Lung (tissue), 12 donors: ENCODE results near the gene MRNIP. TPM values are rescaled to one million over a fixed set of nuclear protein-coding genes. Genes with fewer than 3 reads are reported as not detected.
"Not testable (repeated sequence)": the region's sequence is repeated elsewhere in the genome, so short reads cannot be mapped to it uniquely, and the experiment has no call there.

Experiments used
- ATAC-seq: fragments of 200-7000 bp; cut with Tn5 transposase; one replicate; pipeline ENCODE4 v1.9.1; 2020; ENCODE audit warnings: moderate number of reproducible peaks; ENCODE audit not compliant: insufficient read depth, low FRiP score
- DNase-seq, 3 donors: peaks; one replicate each; pipeline ENCODE4 v3.0.0-alpha.2; 2013 to 2017
- H3K27ac ChIP-seq, 2 donors: one replicate each; pipeline ENCODE4 v1.5.1; 2013; ENCODE audit warnings: mild to moderate bottlenecking in 2 of 2, moderate library complexity in 2 of 2, control low read depth in 1 of 2, inconsistent platforms in 1 of 2, low read depth in 1 of 2, low read length in 1 of 2
- H3K27me3 ChIP-seq, 3 donors: one replicate each; pipeline ENCODE4 v1.5.1; 2013; ENCODE audit warnings: low read length in 2 of 3; ENCODE audit not compliant: control insufficient read depth in 3 of 3, insufficient read depth in 3 of 3
- H3K36me3 ChIP-seq, 4 donors: one replicate each; pipeline ENCODE4 v1.5.1; 2013; ENCODE audit warnings: low read length in 4 of 4, mild to moderate bottlenecking in 1 of 4, moderate library complexity in 1 of 4; ENCODE audit not compliant: control insufficient read depth in 4 of 4, insufficient read depth in 4 of 4
- H3K4me1 ChIP-seq, 5 donors: one replicate each; pipeline ENCODE4 v1.5.1; 2013; ENCODE audit warnings: low read length in 5 of 5, mild to moderate bottlenecking in 2 of 5, moderate library complexity in 1 of 5; ENCODE audit not compliant: control insufficient read depth in 5 of 5, insufficient read depth in 5 of 5
- H3K4me3 ChIP-seq: one replicate; pipeline ENCODE4 v1.5.1; 2013; ENCODE audit warnings: mild to moderate bottlenecking, control low read depth, moderate library complexity
- H3K9ac ChIP-seq, 2 donors: one replicate each; pipeline ENCODE4 v1.5.1; 2013; ENCODE audit warnings: low read length in 2 of 2, control low read depth in 1 of 2; ENCODE audit not compliant: insufficient read depth in 1 of 2
- H3K9me3 ChIP-seq, 4 donors: one replicate each; pipeline ENCODE4 v1.5.1; 2013; ENCODE audit warnings: low read length in 3 of 4, mild to moderate bottlenecking in 1 of 4, moderate library complexity in 1 of 4; ENCODE audit not compliant: control insufficient read depth in 4 of 4, insufficient read depth in 3 of 4
- WGBS, 2 donors: extraction: QIAGEN DNeasy Blood & Tissue Kit; methylation state at CpG; one replicate each; pipeline ENCODE4 v1.1.7; 2013; 5-methylcytosine and 5-hydroxymethylcytosine counted together
- polyA plus RNA-seq, 2 donors: library from polyadenylated mRNA; stranded (reverse); fragments of 200-250 nt; gene quantifications; one replicate each; pipeline ENCODE4 v1.2.1, GENCODE V29; 2013
- total RNA-seq, 2 donors: library from RNA; depleted of rRNA in 1 of 2; stranded (reverse); fragments of >200 nt in 1 of 2; gene quantifications; one replicate each; pipeline ENCODE4 v1.2.1, GENCODE V29; 2014 to 2021
- TF ChIP-seq, protein P1 (sequence below): IDR thresholded peaks from 2 replicates; pipeline ENCODE4 v1.5.1; 2012; ENCODE audit warnings: mild to moderate bottlenecking; ENCODE audit errors: control extremely low read depth, extremely low read depth
- donor health status: control.
- donor health status: control.
- donor health status: Bipolar disorder and iron deficiency.
- donor health status: healthy.
- donor health status: DM: yes; HTN: yes; CAD: no.

The MRNIP gene
- total and polyA plus RNA-seq, 4 donors: 15.4 to 51.0 (median 35.4) TPM

DNA sequence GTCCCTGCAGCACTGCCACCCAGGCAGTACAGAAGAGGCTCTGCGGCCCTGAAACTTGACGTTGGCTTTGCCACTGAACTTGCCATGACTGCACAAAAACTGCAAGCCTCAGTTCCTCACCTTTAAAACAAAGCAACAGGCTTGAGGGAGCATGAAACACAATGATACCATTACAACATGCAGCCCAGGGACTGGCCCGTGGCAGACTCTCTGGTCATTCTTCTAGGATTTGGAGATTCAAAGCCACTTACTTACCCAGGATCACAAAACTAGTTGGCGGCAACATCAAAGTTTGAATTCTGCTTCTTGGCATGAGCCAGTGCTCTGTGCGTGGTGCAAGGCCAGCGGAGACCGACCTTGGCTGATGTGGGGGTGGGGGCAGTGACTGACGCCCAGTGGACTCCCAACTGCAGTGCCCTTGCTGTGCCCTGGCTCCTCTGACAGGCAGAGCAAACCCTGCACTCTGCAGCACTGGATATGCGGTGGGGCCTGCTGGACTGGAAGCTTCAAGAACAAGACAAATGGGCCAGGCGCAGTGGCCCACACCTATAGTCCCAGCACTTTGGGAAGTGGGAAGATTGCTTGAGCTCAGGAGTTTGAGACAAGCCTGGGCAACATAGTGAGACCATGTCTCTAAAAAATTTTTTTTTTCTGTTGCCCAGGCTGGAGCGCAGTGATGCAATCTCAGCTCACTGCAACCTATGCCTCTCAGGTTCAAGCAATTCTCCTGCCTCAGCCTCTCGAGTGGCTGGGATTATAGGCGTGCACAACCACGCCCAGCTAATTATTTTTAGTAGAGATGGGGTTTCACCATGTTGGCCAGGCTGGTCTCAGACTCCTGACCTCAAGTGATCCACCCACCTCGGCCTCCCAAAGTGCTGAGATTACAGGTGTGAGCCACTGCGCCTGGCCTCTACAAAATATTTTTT, 19.0 kb downstream of the MRNIP start:
- peaks cover 0 to 3% (median 0%) of the 10 kb centered on the region in 5 donors for H3K4me1 ChIP-seq
- WGBS, 2 donors: 85 to 87% methylated on average over 16 of the region's 16 CpGs
- DNase-seq (no peak), ATAC-seq (no peak)
- H3K9me3 ChIP-seq: no peaks in the 10 kb centered on the region
- TF ChIP-seq, protein P1, sequence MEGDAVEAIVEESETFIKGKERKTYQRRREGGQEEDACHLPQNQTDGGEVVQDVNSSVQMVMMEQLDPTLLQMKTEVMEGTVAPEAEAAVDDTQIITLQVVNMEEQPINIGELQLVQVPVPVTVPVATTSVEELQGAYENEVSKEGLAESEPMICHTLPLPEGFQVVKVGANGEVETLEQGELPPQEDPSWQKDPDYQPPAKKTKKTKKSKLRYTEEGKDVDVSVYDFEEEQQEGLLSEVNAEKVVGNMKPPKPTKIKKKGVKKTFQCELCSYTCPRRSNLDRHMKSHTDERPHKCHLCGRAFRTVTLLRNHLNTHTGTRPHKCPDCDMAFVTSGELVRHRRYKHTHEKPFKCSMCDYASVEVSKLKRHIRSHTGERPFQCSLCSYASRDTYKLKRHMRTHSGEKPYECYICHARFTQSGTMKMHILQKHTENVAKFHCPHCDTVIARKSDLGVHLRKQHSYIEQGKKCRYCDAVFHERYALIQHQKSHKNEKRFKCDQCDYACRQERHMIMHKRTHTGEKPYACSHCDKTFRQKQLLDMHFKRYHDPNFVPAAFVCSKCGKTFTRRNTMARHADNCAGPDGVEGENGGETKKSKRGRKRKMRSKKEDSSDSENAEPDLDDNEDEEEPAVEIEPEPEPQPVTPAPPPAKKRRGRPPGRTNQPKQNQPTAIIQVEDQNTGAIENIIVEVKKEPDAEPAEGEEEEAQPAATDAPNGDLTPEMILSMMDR: no peak
- H3K27me3 ChIP-seq: no peaks in the 10 kb centered on the region
- peaks cover 21 to 33% (median 31%) of the 10 kb centered on the region in 4 donors for H3K36me3 ChIP-seq
- H3K9ac ChIP-seq: no peak overlapping the region
- no peak overlapping the region for H3K4me3 ChIP-seq
- peak overlapping the region in 1 of 2 donors; percentile 7 for H3K27ac ChIP-seq

DNA sequence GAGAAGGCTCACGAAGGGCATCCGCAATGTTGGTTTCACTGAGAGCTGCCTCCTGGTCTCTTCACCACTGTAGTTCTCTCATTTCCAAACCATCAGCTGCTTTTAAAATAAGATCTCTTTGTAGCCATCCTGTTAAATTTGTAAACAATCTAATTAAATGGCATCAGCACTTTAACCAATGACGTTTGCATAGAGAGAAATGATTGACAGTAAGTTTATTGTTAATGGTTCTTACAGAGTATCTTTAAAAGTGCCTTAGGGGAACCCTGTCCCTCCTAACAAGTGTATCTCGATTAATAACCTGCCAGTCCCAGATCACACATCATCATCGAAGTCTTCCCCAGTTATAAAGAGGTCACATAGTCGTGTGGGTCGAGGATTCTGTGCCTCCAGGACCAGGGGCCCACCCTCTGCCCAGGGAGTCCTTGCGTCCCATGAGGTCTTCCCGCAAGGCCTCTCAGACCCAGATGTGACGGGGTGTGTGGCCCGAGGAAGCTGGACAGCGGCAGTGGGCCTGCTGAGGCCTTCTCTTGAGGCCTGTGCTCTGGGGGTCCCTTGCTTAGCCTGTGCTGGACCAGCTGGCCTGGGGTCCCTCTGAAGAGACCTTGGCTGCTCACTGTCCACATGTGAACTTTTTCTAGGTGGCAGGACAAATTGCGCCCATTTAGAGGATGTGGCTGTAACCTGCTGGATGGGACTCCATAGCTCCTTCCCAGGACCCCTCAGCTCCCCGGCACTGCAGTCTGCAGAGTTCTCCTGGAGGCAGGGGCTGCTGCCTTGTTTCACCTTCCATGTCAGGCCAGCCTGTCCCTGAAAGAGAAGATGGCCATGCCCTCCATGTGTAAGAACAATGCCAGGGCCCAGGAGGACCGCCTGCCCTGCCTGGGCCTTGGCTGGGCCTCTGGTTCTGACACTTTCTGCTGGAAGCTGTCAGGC, 21.3 kb downstream of the MRNIP start:
- DNase-seq: no peak
- Histone ChIP-seq H3K9me3 (no peaks in the 10 kb centered on the region), H3K36me3 (peaks cover 29 to 46% (median 41%) of the 10 kb centered on the region in 4 donors), H3K4me1 (peaks cover 0 to 3% (median 0%) of the 10 kb centered on the region in 5 donors), H3K27ac (no peak overlapping the region), H3K4me3 (no peak overlapping the region), H3K9ac (no peak overlapping the region), H3K27me3 (no peaks in the 10 kb centered on the region)
- no peak for ATAC-seq
- TF ChIP-seq, protein P1: no peak
- 85% methylated on average over 15 of the region's 15 CpGs for WGBS, 2 donors

DNA sequence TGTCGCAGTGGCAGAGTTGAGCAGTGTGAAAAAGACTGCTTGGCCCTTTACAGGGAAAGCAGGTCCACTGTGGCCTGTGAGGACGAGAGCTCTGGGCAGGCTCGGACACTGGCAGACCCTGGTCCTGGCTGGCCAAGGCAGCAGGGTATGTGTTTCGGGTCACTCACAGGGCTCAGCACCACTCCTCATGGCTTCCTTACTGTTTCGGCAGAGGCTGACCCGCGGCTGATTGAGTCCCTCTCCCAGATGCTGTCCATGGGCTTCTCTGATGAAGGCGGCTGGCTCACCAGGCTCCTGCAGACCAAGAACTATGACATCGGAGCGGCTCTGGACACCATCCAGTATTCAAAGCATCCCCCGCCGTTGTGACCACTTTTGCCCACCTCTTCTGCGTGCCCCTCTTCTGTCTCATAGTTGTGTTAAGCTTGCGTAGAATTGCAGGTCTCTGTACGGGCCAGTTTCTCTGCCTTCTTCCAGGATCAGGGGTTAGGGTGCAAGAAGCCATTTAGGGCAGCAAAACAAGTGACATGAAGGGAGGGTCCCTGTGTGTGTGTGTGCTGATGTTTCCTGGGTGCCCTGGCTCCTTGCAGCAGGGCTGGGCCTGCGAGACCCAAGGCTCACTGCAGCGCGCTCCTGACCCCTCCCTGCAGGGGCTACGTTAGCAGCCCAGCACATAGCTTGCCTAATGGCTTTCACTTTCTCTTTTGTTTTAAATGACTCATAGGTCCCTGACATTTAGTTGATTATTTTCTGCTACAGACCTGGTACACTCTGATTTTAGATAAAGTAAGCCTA, 22.2 kb downstream of the MRNIP start:
- H3K27ac ChIP-seq: peak overlapping the region in 1 of 2 donors; percentile 14

DNA sequence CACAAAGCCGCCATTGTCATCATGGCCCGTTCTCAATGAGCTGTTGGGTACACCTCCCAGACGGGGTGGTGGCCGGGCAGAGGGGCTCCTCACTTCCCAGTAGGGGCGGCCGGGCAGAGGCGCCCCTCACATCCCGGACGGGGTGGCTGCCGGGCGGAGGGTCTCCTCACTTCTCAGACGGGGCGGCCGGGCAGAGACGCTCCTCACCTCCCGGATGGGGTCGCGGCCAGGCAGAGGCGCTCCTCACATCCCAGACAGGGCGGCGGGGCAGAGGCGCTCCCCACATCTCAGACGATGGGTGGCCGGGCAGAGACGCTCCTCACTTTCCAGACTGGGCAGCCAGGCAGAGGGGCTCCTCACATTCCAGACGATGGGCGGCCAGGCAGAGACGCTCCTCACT, 23.7 kb downstream of the MRNIP start:
- not testable (repeated sequence) for H3K27me3 ChIP-seq, H3K9me3 ChIP-seq, ATAC-seq, H3K4me3 ChIP-seq, H3K4me1 ChIP-seq, DNase-seq, H3K27ac ChIP-seq, H3K9ac ChIP-seq
- 93 to 96% methylated on average over 21 to 23 of the region's 28 CpGs for WGBS, 2 donors
- H3K36me3 ChIP-seq: peaks cover 41 to 58% (median 49%) of the 10 kb centered on the region in 4 donors

More for the DNA sequence above, 22.2 kb downstream of the MRNIP start:
- Histone ChIP-seq H3K4me3 (no peak overlapping the region), H3K27me3 (no peaks in the 10 kb centered on the region), H3K9ac (no peak overlapping the region), H3K4me1 (peaks cover 0 to 3% (median 0%) of the 10 kb centered on the region in 5 donors), H3K36me3 (peaks cover 35 to 50% (median 44%) of the 10 kb centered on the region in 4 donors), H3K9me3 (no peaks in the 10 kb centered on the region)
- DNase-seq: no peak
- peak; percentile 42 for ATAC-seq
- TF ChIP-seq, protein P1: no peak
- WGBS, 2 donors: 83% methylated on average over 19 of the region's 19 CpGs
